Stomach (tissue), 4 donors: ENCODE data around the gene RPIA.

Experiments
- CTCF ChIP-seq, 7 experiments: fragments of 450-650 bp in 4 of 7; fragments of 200-600 bp in 3 of 7; sonication (generic) in 3 of 7; IDR thresholded peaks; one replicate each; pipeline ENCODE4 v1.5.1; 2016 to 2019; ENCODE audit warnings: antibody characterized with exemption in 7 of 7, control low read depth in 2 of 7, mild to moderate bottlenecking in 1 of 7
- POLR2A ChIP-seq, 4 donors: fragments of 450-650 bp; IDR thresholded peaks; one replicate each; pipeline ENCODE4 v1.6.1; 2016; ENCODE audit warnings: antibody characterized with exemption in 4 of 4, control low read depth in 2 of 4, mild to moderate bottlenecking in 1 of 4, moderate library complexity in 1 of 4
- POLR2AphosphoS5 ChIP-seq, 3 donors: sonication (generic); formaldehyde crosslinking; IDR thresholded peaks; one replicate each; pipeline ENCODE4 v1.6.1; 2016; ENCODE audit warnings: antibody characterized with exemption in 3 of 3

- TF ChIP-seq CTCF (IDR thresholded peaks at IDR 0.05) (no peak), POLR2AphosphoS5 (IDR thresholded peaks at IDR 0.05) (no peak), POLR2A (IDR thresholded peaks at IDR 0.05) (no peak)
Observed at GRCh38 chr2:88687384-88687783, 4.1 kb upstream of the RPIA start.
